Liver (tissue), 9 donors: ENCODE measurements around the gene TRMT11. TPM values are rescaled to one million over a fixed set of nuclear protein-coding genes. Genes with fewer than 3 reads are reported as not detected.

Experiments used
- DNase-seq: peaks from one replicate; pipeline ENCODE4 v3.0.0-alpha.2; 2017; ENCODE audit warnings: low spot score
- H3K27ac ChIP-seq, 2 donors: one replicate each; pipeline ENCODE4 v1.7.0; 2013; ENCODE audit warnings: inconsistent platforms in 2 of 2, low read length in 2 of 2, control low read depth in 1 of 2, low read depth in 1 of 2, mild to moderate bottlenecking in 1 of 2
- H3K27me3 ChIP-seq, 4 donors: one replicate each; pipeline versions ENCODE4 v1.6.1 to v1.7.0; 2013; ENCODE audit warnings: low read length in 3 of 4, inconsistent platforms in 1 of 4, mild to moderate bottlenecking in 1 of 4, moderate library complexity in 1 of 4; ENCODE audit not compliant: control insufficient read depth in 4 of 4, insufficient read depth in 4 of 4
- H3K36me3 ChIP-seq, 4 donors: one replicate each; pipeline versions ENCODE4 v1.6.1 to v1.7.0; 2013; ENCODE audit warnings: low read length in 3 of 4, mild to moderate bottlenecking in 3 of 4, low read depth in 1 of 4, moderate library complexity in 1 of 4; ENCODE audit not compliant: control insufficient read depth in 4 of 4, insufficient read depth in 3 of 4
- H3K4me1 ChIP-seq, 4 donors: one replicate each; pipeline versions ENCODE4 v1.6.1 to v1.7.0; 2013; ENCODE audit warnings: low read length in 3 of 4, mild to moderate bottlenecking in 3 of 4, moderate library complexity in 1 of 4; ENCODE audit not compliant: control insufficient read depth in 4 of 4, insufficient read depth in 4 of 4
- H3K4me3 ChIP-seq, 3 donors: one replicate each; pipeline versions ENCODE4 v1.6.1 to v1.7.0; 2013; ENCODE audit warnings: low read length in 3 of 3, control low read depth in 1 of 3, low read depth in 1 of 3, mild to moderate bottlenecking in 1 of 3
- H3K9ac ChIP-seq, 2 donors: one replicate each; pipeline ENCODE4 v1.7.0; 2013; ENCODE audit warnings: low read length in 2 of 2, mild to moderate bottlenecking in 2 of 2, moderate library complexity in 2 of 2, control low read depth in 1 of 2, low read depth in 1 of 2
- H3K9me3 ChIP-seq, 4 donors: one replicate each; pipeline versions ENCODE4 v1.6.1 to v1.7.0; 2013; ENCODE audit warnings: low read length in 3 of 4; ENCODE audit not compliant: control insufficient read depth in 4 of 4
- ATF3 ChIP-seq: IDR thresholded peaks from 2 replicates; pipeline ENCODE4 v1.6.1; 2016; ENCODE audit warnings: antibody characterized with exemption
- CTCF ChIP-seq: fragments of 150-350 bp; IDR thresholded peaks from 2 replicates; pipeline ENCODE4 v1.5.1; 2017; ENCODE audit warnings: improper control_type of control experiment, low read depth, low read length; ENCODE audit not compliant: missing input control
- EGR1 ChIP-seq, 2 donors: IDR thresholded peaks; 2 replicates each; pipeline ENCODE4 v1.6.1; 2016 to 2018; ENCODE audit warnings: antibody characterized with exemption in 2 of 2, low read depth in 2 of 2
- FOXA1 ChIP-seq: IDR thresholded peaks from 2 replicates; pipeline ENCODE4 v1.6.1; 2016; ENCODE audit warnings: antibody characterized with exemption
- FOXA2 ChIP-seq: IDR thresholded peaks from 2 replicates; pipeline ENCODE4 v1.6.1; 2016; ENCODE audit warnings: antibody characterized with exemption
- GABPA ChIP-seq, 2 donors: IDR thresholded peaks in 1 of 2; conservative IDR thresholded peaks in 1 of 2; 2 replicates each; pipeline ENCODE4 v1.6.1; 2016; ENCODE audit warnings: antibody characterized with exemption in 2 of 2, mild to moderate bottlenecking in 1 of 2, moderate library complexity in 1 of 2
- HNF4A ChIP-seq, 2 donors: conservative IDR thresholded peaks; 2 replicates each; pipeline ENCODE4 v1.6.1; 2016; ENCODE audit warnings: antibody characterized with exemption in 2 of 2, mild to moderate bottlenecking in 2 of 2
- HNF4G ChIP-seq: IDR thresholded peaks from 2 replicates; pipeline ENCODE4 v1.6.1; 2016; ENCODE audit warnings: antibody characterized with exemption
- JUND ChIP-seq, 2 donors: IDR thresholded peaks; 2 replicates each; pipeline ENCODE4 v1.6.1; 2016; ENCODE audit warnings: antibody characterized with exemption in 2 of 2
- MAX ChIP-seq: IDR thresholded peaks from 2 replicates; pipeline ENCODE4 v1.6.1; 2016; ENCODE audit warnings: antibody characterized with exemption
- NR2F2 ChIP-seq: IDR thresholded peaks from 2 replicates; pipeline ENCODE4 v1.6.1; 2016; ENCODE audit warnings: antibody characterized with exemption
- RAD21 ChIP-seq, 2 donors: IDR thresholded peaks; 2 replicates each; pipeline ENCODE4 v1.6.1; 2016; ENCODE audit warnings: antibody characterized with exemption in 2 of 2, mild to moderate bottlenecking in 2 of 2
- REST ChIP-seq: IDR thresholded peaks from 2 replicates; pipeline ENCODE4 v1.6.1; 2016; ENCODE audit warnings: antibody characterized with exemption, mild to moderate bottlenecking
- RXRA ChIP-seq, 2 donors: IDR thresholded peaks; 2 replicates each; pipeline ENCODE4 v1.6.1; 2017 to 2018; ENCODE audit warnings: antibody characterized with exemption in 2 of 2, mild to moderate bottlenecking in 1 of 2
- SP1 ChIP-seq: IDR thresholded peaks from 2 replicates; pipeline ENCODE4 v1.6.1; 2018; ENCODE audit warnings: antibody characterized with exemption, mild to moderate bottlenecking
- TAF1 ChIP-seq: conservative IDR thresholded peaks from 2 replicates; pipeline ENCODE4 v1.6.1; 2016; ENCODE audit warnings: antibody characterized with exemption, mild to moderate bottlenecking
- YY1 ChIP-seq: IDR thresholded peaks from 2 replicates; pipeline ENCODE4 v1.6.1; 2016; ENCODE audit warnings: antibody characterized with exemption, mild to moderate bottlenecking
- ZBTB33 ChIP-seq: IDR thresholded peaks from 2 replicates; pipeline ENCODE4 v1.6.1; 2016; ENCODE audit warnings: antibody characterized with exemption
- WGBS: extraction: QIAGEN DNeasy Blood & Tissue Kit; methylation state at CpG from one replicate; pipeline ENCODE4 v1.1.7; 2013; 5-methylcytosine and 5-hydroxymethylcytosine counted together
- polyA plus RNA-seq, 2 donors: library from polyadenylated mRNA; stranded (reverse) in 1 of 2; unstranded in 1 of 2; fragments of 200-250 nt in 1 of 2; fragments of >200 nt in 1 of 2; fragmentation: Nextera tagmentation in 1 of 2; extraction: Ambion mirVana in 1 of 2; gene quantifications; one replicate each; pipeline versions ENCODE4 v1.2.1 to v1.2.3, GENCODE V29; 2013 to 2015
- total RNA-seq, 2 donors: library from RNA; depleted of rRNA; stranded (reverse); fragments of >200 nt; gene quantifications; one replicate each; pipeline ENCODE4 v1.2.3, GENCODE V29; 2014
- donor health status: healthy.
- donor health status: healthy.
- donor health status: healthy.
- donor health status: healthy.
- donor health status: healthy.

The TRMT11 gene
- total and polyA plus RNA-seq, 4 donors = 9.9 to 82.3 (median 17.2) TPM

GRCh38 chr6:126054258-126054702 lies 67.9 kb downstream of the TRMT11 start:
- Histone ChIP-seq H3K27me3 (no peaks in the 10 kb centered on the region), H3K36me3 (no peaks in the 10 kb centered on the region), H3K9me3 (no peaks in the 10 kb centered on the region), H3K27ac (peak overlapping the region; percentile 23 to 65), H3K4me3 (no peak overlapping the region), H3K4me1 (peaks cover 6 to 32% (median 28%) of the 10 kb centered on the region in 4 donors), H3K9ac (no peak overlapping the region)
- no peak for TF ChIP-seq CTCF
- no peak for TF ChIP-seq FOXA2
- peak; percentile 70 to 91 for TF ChIP-seq RXRA (IDR thresholded peaks at IDR 0.05)
- no peak for TF ChIP-seq HNF4G
- peak; percentile 50 for TF ChIP-seq ATF3
- peak; percentile 34 to 53 for TF ChIP-seq RAD21 (IDR thresholded peaks at IDR 0.05)
- peak; percentile 45 for TF ChIP-seq REST
- TF ChIP-seq HNF4A (conservative IDR thresholded peaks at IDR 0.05) = peak; percentile 73 to 84
- TF ChIP-seq NR2F2 = no peak
- TF ChIP-seq ZBTB33 = peak; percentile 83
- peak; percentile 35 for TF ChIP-seq FOXA1
- TF ChIP-seq SP1 = peak; percentile 68
- no peak for TF ChIP-seq TAF1
- peak; percentile 87 for TF ChIP-seq MAX
- TF ChIP-seq JUND (IDR thresholded peaks at IDR 0.05) = peak; percentile 45 to 82
- peak; percentile 72 for TF ChIP-seq YY1
- peak in 1 of 2 donors; percentile 33 for TF ChIP-seq EGR1 (IDR thresholded peaks at IDR 0.05; ENCODE audit: low read depth in 2 of 2)
- no peak for TF ChIP-seq GABPA (IDR thresholded peaks at IDR 0.05 in 1 of 2, conservative IDR thresholded peaks at IDR 0.05 in 1 of 2)
- WGBS = 27% methylated on average over 4 of the region's 4 CpGs
- peak; percentile 50 for DNase-seq
